K562 (cell line): ENCODE data around the gene SNX17. TPM values are rescaled to one million over a fixed set of nuclear protein-coding genes. Genes with fewer than 3 reads are reported as not detected.

Source experiments
- ETV1 ChIP-seq: fragments of 450-650 bp; conservative IDR thresholded peaks from 2 replicates; pipeline ENCODE4 v1.6.1; 2016; ENCODE audit warnings: missing genetic modification characterization, control low read depth, low read depth, missing compliant biosample characterization
- MED1 ChIP-seq: sonication (generic); formaldehyde crosslinking; IDR thresholded peaks from 2 replicates; pipeline ENCODE4 v1.8.1; 2023; ENCODE audit warnings: missing genetic modification reagents, borderline replicate concordance
- NFXL1 ChIP-seq: fragments of 450-650 bp; formaldehyde crosslinking; IDR thresholded peaks from 2 replicates; pipeline ENCODE4 v1.4.0; 2021; ENCODE audit warnings: mild to moderate bottlenecking
- PRPF4 ChIP-seq: fragments of 200-400 bp; formaldehyde crosslinking; IDR thresholded peaks from one replicate; pipeline ENCODE4 v1.6.1; 2017; ENCODE audit warnings: low read length, low read depth, mild to moderate bottlenecking; ENCODE audit not compliant: insufficient read depth, poor library complexity, severe bottlenecking
- RBM25 ChIP-seq: fragments of 200-400 bp; formaldehyde crosslinking; IDR thresholded peaks from 2 replicates; pipeline ENCODE4 v1.6.1; 2018; ENCODE audit warnings: low read length, low read depth, moderate library complexity; ENCODE audit not compliant: severe bottlenecking
- RNF2 ChIP-seq: sonication (generic); IDR thresholded peaks from 2 replicates; pipeline ENCODE4 v1.6.1; 2016
- SRSF3 ChIP-seq: fragments of 200-400 bp; formaldehyde crosslinking; IDR thresholded peaks from 2 replicates; pipeline ENCODE4 v1.6.1; 2016; ENCODE audit warnings: mild to moderate bottlenecking, low read length, moderate library complexity; ENCODE audit not compliant: insufficient read depth
- TCF7L2 ChIP-seq: fragments of 150-350 bp; IDR thresholded peaks from 2 replicates; pipeline ENCODE4 v1.6.1; 2016; ENCODE audit warnings: low read depth, mild to moderate bottlenecking, low read length, moderate library complexity
- ZEB2 ChIP-seq: fragments of 450-650 bp; IDR thresholded peaks from 2 replicates; pipeline ENCODE4 v1.6.1; 2016
- polyA plus RNA-seq, 8 experiments: library from polyadenylated mRNA; depleted of rRNA in 4 of 8; stranded (reverse) in 5 of 8; unstranded in 3 of 8; fragments of >200 nt; fragmentation: Nextera tagmentation in 2 of 8; fragmentation: Illumina TruSeq in 1 of 8; extraction: Ambion mirVana in 2 of 8; extraction: Trizol in 1 of 8; gene quantifications; 2 replicates each; pipeline versions ENCODE4 v1.2.1 to v1.2.3, GENCODE V29; 2011 to 2014; ENCODE audit warnings: inconsistent platforms in 1 of 8, missing spikeins in 1 of 8
- total RNA-seq, 7 experiments: library from RNA; depleted of rRNA in 6 of 7; stranded (reverse); fragments of >200 nt in 6 of 7; fragmentation: Illumina TruSeq in 2 of 7; extraction: Trizol in 2 of 7; gene quantifications; 2 replicates each; pipeline versions ENCODE4 v1.2.1 to v1.2.3, GENCODE V29; 2011 to 2021; ENCODE audit warnings: low replicate concordance in 1 of 7
- TF ChIP-seq, protein P1 (sequence below): sonication (generic); formaldehyde crosslinking; IDR thresholded peaks from 2 replicates; pipeline ENCODE4 v1.8.0; 2022; ENCODE audit warnings: missing genetic modification reagents, mild to moderate bottlenecking, borderline replicate concordance
- TF ChIP-seq, protein P2 (sequence below): sonication (generic); formaldehyde crosslinking; IDR thresholded peaks from 2 replicates; pipeline ENCODE4 v1.8.0; 2022; ENCODE audit warnings: missing genetic modification reagents, mild to moderate bottlenecking, moderate library complexity, borderline replicate concordance
- TF ChIP-seq, protein P3 (sequence below), 2 experiments: fragments of 450-650 bp; IDR thresholded peaks; 2 replicates each; pipeline ENCODE4 v1.6.1; 2016; ENCODE audit warnings: mild to moderate bottlenecking in 2 of 2, borderline replicate concordance in 1 of 2, low read depth in 1 of 2, moderate library complexity in 1 of 2
- TF ChIP-seq, protein P4 (sequence below): fragments of 250-450 bp; sonication (Bioruptor Pico); IDR thresholded peaks from 2 replicates; pipeline ENCODE4 v1.5.1; 2021; ENCODE audit warnings: mild to moderate bottlenecking
- TF ChIP-seq, protein P5 (sequence below): fragments of 250-450 bp; sonication (Bioruptor Pico); IDR thresholded peaks from 2 replicates; pipeline ENCODE4 v1.8.0; 2022; ENCODE audit warnings: moderate library complexity, mild to moderate bottlenecking, inconsistent platforms

Gene SNX17
- total and polyA plus RNA-seq, 9 of the 15 experiments (the other 6 are each of a cell fraction or from before 2014, with no cell fraction given), result 3.0 to 75.7 (median 54.6) TPM

DNA sequence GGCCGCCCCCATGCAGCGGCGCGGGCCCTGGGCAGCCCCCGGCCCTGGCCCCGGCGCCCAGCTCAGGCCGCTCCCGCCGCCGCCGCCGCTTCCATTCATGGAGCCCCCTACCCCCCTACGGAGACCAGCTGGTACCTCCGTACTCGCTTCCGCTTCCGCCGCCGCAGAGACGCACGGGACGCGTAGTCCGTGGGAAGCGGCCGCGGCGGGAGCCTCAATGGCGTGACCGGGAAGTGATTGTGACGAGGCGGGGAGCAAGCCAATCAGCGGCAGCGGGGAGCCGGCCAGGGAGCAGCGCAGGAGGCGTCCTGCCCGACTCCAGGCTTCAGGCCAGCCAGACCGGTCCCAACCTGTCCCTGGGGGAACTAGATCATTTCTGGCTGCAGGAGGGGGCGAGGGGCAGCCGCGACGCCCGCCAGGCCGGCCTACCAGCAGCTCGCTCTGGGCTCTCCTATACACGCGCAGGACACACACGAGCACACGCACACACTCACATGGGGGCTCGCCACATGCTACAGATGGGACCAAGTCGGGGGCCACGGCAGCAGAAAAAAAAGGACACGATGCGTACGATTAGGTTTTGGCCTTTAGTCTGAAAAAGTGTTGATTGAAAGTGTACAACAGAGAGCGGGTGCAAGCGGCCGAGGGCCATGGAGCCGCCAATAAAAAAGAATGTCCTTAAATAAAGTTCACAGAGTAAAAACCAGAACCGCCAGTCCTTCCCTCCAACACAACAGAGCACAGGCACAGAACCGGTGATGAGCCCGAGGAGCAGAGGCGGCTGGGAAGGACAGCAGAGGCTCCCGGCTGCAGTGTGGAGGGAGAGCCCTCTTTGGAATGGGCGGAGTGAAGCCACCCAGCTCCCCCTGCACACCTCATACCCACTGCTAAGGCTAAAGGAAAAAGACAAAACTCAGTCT is 10.5 kb downstream of the SNX17 start, which contains the start of gene ZNF513 (continued):
- TF ChIP-seq, protein P1, sequence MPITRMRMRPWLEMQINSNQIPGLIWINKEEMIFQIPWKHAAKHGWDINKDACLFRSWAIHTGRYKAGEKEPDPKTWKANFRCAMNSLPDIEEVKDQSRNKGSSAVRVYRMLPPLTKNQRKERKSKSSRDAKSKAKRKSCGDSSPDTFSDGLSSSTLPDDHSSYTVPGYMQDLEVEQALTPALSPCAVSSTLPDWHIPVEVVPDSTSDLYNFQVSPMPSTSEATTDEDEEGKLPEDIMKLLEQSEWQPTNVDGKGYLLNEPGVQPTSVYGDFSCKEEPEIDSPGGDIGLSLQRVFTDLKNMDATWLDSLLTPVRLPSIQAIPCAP (CRISPR knock-in tag), result 0 out of 2 replicates have a peak, but pooled peaks have one; percentile 28
- TF ChIP-seq SRSF3 (no peak), ZEB2 (no peak), RBM25 (peak; percentile 80), MED1 (no peak), PRPF4 (no peak), TCF7L2 (peak; percentile 84), RNF2 (no peak), ETV1 (tag) (peak; percentile 58; the same call in 1 of the 2 replicates), NFXL1 (CRISPR knock-in tag) (no peak)
- TF ChIP-seq, protein P2, sequence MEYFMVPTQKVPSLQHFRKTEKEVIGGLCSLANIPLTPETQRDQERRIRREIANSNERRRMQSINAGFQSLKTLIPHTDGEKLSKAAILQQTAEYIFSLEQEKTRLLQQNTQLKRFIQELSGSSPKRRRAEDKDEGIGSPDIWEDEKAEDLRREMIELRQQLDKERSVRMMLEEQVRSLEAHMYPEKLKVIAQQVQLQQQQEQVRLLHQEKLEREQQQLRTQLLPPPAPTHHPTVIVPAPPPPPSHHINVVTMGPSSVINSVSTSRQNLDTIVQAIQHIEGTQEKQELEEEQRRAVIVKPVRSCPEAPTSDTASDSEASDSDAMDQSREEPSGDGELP (CRISPR knock-in tag), result peak; percentile 98
- TF ChIP-seq, protein P3, sequence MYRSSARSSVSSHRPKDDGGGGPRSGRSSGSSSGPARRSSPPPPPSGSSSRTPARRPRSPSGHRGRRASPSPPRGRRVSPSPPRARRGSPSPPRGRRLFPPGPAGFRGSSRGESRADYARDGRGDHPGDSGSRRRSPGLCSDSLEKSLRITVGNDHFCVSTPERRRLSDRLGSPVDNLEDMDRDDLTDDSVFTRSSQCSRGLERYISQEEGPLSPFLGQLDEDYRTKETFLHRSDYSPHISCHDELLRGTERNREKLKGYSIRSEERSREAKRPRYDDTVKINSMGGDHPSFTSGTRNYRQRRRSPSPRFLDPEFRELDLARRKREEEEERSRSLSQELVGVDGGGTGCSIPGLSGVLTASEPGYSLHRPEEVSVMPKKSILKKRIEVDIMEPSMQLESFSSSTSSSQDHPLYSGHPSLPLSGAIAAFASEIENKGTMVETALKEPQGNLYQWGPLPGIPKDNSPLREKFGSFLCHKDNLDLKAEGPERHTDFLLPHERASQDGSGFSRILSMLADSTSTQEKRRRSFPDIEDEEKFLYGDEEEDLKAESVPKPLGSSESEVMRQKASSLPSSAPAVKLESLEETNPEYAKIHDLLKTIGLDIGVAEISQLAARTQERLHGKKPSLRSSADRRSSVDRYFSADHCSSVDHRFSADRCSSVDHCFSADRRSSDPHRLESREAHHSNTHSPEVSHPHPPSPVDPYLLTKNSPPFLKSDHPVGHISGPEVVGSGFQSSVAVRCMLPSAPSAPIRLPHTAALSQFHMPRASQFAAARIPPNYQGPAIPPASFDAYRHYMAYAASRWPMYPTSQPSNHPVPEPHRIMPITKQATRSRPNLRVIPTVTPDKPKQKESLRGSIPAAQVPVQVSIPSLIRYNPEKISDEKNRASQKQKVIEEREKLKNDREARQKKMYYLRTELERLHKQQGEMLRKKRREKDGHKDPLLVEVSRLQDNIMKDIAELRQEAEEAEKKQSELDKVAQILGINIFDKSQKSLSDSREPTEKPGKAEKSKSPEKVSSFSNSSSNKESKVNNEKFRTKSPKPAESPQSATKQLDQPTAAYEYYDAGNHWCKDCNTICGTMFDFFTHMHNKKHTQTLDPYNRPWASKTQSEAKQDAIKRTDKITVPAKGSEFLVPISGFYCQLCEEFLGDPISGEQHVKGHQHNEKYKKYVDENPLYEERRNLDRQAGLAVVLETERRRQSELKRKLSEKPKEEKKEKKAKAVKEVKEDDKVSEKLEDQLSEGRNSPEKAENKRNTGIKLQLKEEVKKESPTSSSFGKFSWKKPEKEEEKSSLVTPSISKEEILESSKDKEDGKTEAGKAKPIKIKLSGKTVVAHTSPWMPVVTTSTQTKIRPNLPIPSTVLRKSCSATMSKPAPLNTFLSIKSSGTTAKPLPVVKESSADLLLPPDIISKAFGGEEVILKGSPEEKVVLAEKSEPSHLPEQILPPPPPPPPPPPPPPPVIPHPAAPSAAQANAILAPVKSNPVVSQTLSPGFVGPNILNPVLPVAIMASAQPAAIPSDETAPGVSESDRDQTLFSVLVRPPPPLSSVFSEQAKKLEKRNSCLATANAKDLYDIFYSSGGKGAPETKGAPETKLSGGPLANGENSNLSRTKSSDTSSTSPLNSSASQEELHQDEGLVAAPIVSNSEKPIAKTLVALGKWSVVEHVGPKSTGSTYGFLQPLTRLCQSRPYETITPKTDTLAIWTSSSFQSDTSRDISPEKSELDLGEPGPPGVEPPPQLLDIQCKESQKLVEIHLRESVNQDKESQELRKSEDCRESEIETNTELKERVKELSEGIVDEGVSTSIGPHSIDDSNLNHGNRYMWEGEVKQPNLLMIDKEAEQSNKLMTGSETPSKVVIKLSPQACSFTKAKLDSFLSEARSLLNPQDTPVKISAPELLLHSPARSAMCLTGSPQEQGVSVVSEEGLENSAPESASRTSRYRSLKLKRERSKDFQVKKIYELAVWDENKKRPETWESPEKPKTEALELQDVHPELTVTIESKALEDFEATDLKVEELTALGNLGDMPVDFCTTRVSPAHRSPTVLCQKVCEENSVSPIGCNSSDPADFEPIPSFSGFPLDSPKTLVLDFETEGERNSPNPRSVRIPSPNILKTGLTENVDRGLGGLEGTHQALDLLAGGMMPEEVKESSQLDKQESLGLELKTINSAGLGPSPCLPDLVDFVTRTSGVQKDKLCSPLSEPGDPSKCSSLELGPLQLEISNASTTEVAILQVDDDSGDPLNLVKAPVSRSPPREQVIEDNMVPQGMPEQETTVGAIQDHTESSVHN (IDR thresholded peaks at IDR 0.05; ENCODE audit: borderline replicate concordance in 1 of 2, low read depth in 1 of 2), result no peak
- TF ChIP-seq, protein P4, sequence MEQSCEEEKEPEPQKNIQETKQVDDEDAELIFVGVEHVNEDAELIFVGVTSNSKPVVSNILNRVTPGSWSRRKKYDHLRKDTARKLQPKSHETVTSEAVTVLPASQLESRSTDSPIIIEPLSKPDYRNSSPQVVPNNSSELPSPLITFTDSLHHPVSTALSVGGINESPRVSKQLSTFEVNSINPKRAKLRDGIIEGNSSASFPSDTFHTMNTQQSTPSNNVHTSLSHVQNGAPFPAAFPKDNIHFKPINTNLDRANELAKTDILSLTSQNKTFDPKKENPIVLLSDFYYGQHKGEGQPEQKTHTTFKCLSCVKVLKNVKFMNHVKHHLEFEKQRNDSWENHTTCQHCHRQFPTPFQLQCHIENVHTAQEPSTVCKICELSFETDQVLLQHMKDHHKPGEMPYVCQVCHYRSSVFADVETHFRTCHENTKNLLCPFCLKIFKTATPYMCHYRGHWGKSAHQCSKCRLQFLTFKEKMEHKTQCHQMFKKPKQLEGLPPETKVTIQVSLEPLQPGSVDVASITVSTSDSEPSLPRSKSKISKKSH (CRISPR knock-in tag), result no peak
- TF ChIP-seq, protein P5, sequence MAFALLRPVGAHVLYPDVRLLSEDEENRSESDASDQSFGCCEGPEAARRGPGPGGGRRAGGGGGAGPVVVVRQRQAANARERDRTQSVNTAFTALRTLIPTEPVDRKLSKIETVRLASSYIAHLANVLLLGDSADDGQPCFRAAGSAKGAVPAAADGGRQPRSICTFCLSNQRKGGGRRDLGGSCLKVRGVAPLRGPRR (CRISPR knock-in tag), result peak; percentile 43; the same call in 1 of the 2 replicates
